Mesendoderm (in vitro differentiated cells): Measurements from ENCODE around the gene GIT1.

Source experiments
- DNase-seq: peaks from one replicate; pipeline ENCODE4 v3.0.0; 2013
- H2AK5ac ChIP-seq: 2 replicates; pipeline ENCODE4 v1.6.1; 2013; ENCODE audit warnings: low read length, inconsistent platforms
- H2BK120ac ChIP-seq: 2 replicates; pipeline ENCODE4 v1.6.1; 2013; ENCODE audit warnings: low read depth, mild to moderate bottlenecking, low read length, moderate library complexity, mixed read lengths
- H2BK15ac ChIP-seq: replicated peaks from 2 replicates; pipeline ENCODE4 v1.6.1; 2013; ENCODE audit warnings: low read depth, mild to moderate bottlenecking, moderate library complexity
- H2BK5ac ChIP-seq: 2 replicates; pipeline ENCODE4 v1.6.1; 2013; ENCODE audit warnings: low read length, inconsistent platforms
- H3K18ac ChIP-seq: 2 replicates; pipeline ENCODE4 v1.6.1; 2013; ENCODE audit warnings: mild to moderate bottlenecking, low read length, mixed read lengths
- H3K23ac ChIP-seq: one replicate; pipeline ENCODE4 v1.6.1; 2013; ENCODE audit warnings: low read length
- H3K27ac ChIP-seq: 2 replicates; pipeline ENCODE4 v1.5.1; 2013; ENCODE audit warnings: low read depth, mild to moderate bottlenecking, inconsistent platforms, low read length, moderate library complexity
- H3K27me3 ChIP-seq: 2 replicates; pipeline ENCODE4 v1.6.1; 2013; ENCODE audit warnings: low read length, control low read depth, mild to moderate bottlenecking, inconsistent platforms; ENCODE audit not compliant: insufficient read depth, poor library complexity
- H3K36me3 ChIP-seq: 2 replicates; pipeline ENCODE4 v1.6.1; 2013; ENCODE audit warnings: low read length, inconsistent platforms; ENCODE audit not compliant: control insufficient read depth, insufficient read depth
- H3K4ac ChIP-seq: one replicate; pipeline ENCODE4 v1.6.1; 2013; ENCODE audit warnings: low read depth, mild to moderate bottlenecking, low read length, moderate library complexity
- H3K4me1 ChIP-seq: 2 replicates; pipeline ENCODE4 v1.6.1; 2013; ENCODE audit warnings: low read depth, low read length, inconsistent platforms; ENCODE audit not compliant: control insufficient read depth
- H3K4me2 ChIP-seq: 2 replicates; pipeline ENCODE4 v1.6.1; 2013; ENCODE audit warnings: low read length
- H3K4me3 ChIP-seq: 2 replicates; pipeline ENCODE4 v1.5.1; 2013; ENCODE audit warnings: mild to moderate bottlenecking, low read length
- H3K56ac ChIP-seq: one replicate; pipeline ENCODE4 v1.6.1; 2013; ENCODE audit warnings: low read length
- H3K79me1 ChIP-seq: 2 replicates; pipeline ENCODE4 v1.6.1; 2013; ENCODE audit warnings: low read length, inconsistent platforms
- H3K79me2 ChIP-seq: 2 replicates; pipeline ENCODE4 v1.6.1; 2013; ENCODE audit warnings: mild to moderate bottlenecking, low read length; ENCODE audit not compliant: control insufficient read depth, insufficient read depth
- H3K9ac ChIP-seq: 2 replicates; pipeline ENCODE4 v1.6.1; 2013; ENCODE audit warnings: low read length, inconsistent platforms
- H4K5ac ChIP-seq: one replicate; pipeline ENCODE4 v1.6.1; 2013; ENCODE audit warnings: low read length
- H4K8ac ChIP-seq: one replicate; pipeline ENCODE4 v1.6.1; 2013; ENCODE audit warnings: low read depth, mild to moderate bottlenecking, control low read depth, low read length, moderate library complexity
- WGBS: extraction: QIAGEN DNeasy Blood & Tissue Kit; methylation state at CpG from one replicate; pipeline ENCODE4 v1.1.7; 2013; ENCODE audit warnings: low lambda C conversion rate, missing lambda C conversion rate; ENCODE audit not compliant: insufficient coverage; ENCODE audit errors: extremely low coverage; 5-methylcytosine and 5-hydroxymethylcytosine counted together

The GIT1 gene

DNA sequence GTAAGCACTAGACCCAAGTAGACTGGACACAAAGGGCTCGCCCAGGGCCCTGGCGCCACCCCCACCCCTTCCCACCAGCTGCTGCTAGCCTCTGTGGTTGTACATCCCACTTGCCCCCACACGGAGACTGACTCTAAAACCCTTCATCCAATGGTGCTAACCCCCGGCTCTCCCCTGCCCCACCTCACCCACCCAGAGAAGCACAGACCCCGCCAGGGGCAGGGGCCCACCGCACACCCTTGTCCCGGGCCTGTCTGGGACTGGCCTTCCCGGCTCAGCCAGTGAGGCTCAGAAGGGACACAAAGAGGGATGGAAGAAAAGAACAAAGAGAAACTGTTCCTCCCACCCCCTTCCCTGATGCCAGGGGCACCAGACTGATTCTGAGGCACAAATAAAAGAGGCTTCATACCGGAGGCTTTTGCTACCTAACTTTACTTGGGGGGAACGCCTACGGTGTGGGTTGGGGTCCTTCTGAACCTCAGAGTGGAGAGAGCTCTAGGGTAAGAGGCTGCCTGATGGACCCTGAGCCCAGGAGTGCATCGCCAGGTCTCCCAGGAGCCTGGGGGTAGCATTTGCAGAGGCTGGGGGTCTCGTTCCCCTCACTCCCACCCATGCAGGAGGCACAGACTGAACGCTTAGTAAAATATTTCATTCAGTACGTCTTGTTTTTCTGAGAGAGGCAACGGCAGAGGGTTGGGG is 25.1 kb upstream of the GIT1 start:
- peaks cover 8% of the 10 kb centered on the region for H3K27me3 ChIP-seq
- H3K27ac ChIP-seq, result no peak overlapping the region
- H2AK5ac ChIP-seq, result no peak overlapping the region
- no peak overlapping the region for H3K56ac ChIP-seq
- no peak overlapping the region for H3K18ac ChIP-seq
- H3K4me3 ChIP-seq, result no peak overlapping the region
- no peak overlapping the region for H3K9ac ChIP-seq
- no peak overlapping the region for H2BK5ac ChIP-seq
- H4K5ac ChIP-seq, result no peak overlapping the region
- H3K4me2 ChIP-seq, result no peak overlapping the region
- H3K4me1 ChIP-seq, result no peaks in the 10 kb centered on the region
- no peak for DNase-seq
- no peak overlapping the region for H3K23ac ChIP-seq
- no peak overlapping the region for H3K4ac ChIP-seq
- no peaks in the 10 kb centered on the region for H3K79me2 ChIP-seq
- H3K79me1 ChIP-seq, result no peaks in the 10 kb centered on the region
- H3K36me3 ChIP-seq, result no peaks in the 10 kb centered on the region
- no peak overlapping the region for H4K8ac ChIP-seq
- H2BK15ac ChIP-seq, result no peak overlapping the region
- WGBS, result no CpG with 5 or more reads among the region's 16 CpGs
- H2BK120ac ChIP-seq, result no peak overlapping the region

DNA sequence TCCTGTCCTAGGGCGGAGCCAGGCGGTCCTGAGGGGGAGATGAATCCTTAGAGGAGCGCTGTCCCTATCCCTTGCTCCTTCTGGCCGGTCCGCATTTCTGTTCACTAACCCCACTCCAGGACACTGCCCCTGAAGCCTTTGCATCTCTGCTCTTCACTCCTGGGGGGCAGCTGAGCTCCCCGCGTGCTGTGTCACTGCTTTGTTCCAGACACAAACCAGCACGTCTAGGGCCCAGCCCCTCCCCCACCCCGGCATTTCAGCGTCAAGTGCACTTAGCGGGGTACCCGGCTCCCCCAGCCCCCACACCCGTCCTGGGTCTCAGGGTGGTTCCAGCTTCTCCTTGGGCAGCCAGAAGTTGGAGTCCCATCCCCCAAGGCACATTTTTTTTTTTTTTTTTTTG is 24.4 kb upstream of the GIT1 start:
- no peak overlapping the region for H3K18ac ChIP-seq
- H3K4ac ChIP-seq, result no peak overlapping the region
- H2AK5ac ChIP-seq, result no peak overlapping the region
- H2BK120ac ChIP-seq, result no peak overlapping the region
- peaks cover 8% of the 10 kb centered on the region for H3K27me3 ChIP-seq
- no peaks in the 10 kb centered on the region for H3K79me1 ChIP-seq
- H3K36me3 ChIP-seq, result no peaks in the 10 kb centered on the region
- no peak overlapping the region for H4K8ac ChIP-seq
- H2BK5ac ChIP-seq, result no peak overlapping the region
- no peak overlapping the region for H3K27ac ChIP-seq
- DNase-seq, result no peak
- H3K9ac ChIP-seq, result peak overlapping the region; percentile 19
- peak overlapping the region; percentile 8 for H3K4me2 ChIP-seq
- no peaks in the 10 kb centered on the region for H3K4me1 ChIP-seq
- H3K56ac ChIP-seq, result peak overlapping the region; percentile 47
- no peak overlapping the region for H3K4me3 ChIP-seq
- WGBS, result no CpG with 5 or more reads among the region's 13 CpGs
- no peak overlapping the region for H3K23ac ChIP-seq
- H3K79me2 ChIP-seq, result no peaks in the 10 kb centered on the region
- no peak overlapping the region for H2BK15ac ChIP-seq
- no peak overlapping the region for H4K5ac ChIP-seq

DNA sequence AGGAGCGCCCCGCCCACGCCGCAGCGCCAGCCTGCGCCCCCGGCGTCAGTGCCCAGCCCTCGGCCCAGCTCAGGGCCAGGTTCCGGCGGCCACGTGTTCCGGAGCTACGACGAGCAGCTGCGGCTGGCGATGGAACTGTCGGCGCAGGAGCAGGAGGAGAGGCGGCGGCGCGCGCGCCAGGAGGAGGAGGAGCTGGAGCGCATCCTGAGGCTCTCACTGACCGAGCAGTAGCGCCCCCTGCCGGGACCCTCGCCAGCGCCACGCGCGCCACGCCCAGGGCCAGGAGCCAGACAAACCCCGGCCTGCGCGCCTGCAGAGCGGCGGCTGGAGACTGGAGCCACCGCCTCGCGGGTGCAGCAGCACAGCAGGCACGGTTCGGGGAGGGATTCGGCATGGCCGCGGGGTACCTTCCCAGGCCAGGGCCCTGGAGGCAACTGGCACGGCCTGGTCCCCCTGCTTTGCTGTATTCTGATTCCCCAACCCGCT is 23.9 kb upstream of the GIT1 start:
- whole genome bisulfite sequencing, result no CpG with 5 or more reads among the region's 50 CpGs
- Histone ChIP-seq H4K8ac (no peak overlapping the region), H3K4me2 (peak overlapping the region; percentile 8), H4K5ac (no peak overlapping the region), H3K9ac (peak overlapping the region; percentile 19), H2BK15ac (no peak overlapping the region), H2BK5ac (no peak overlapping the region), H3K4me1 (no peaks in the 10 kb centered on the region), H3K4me3 (no peak overlapping the region), H3K79me1 (no peaks in the 10 kb centered on the region), H3K36me3 (no peaks in the 10 kb centered on the region), H3K4ac (no peak overlapping the region), H3K18ac (no peak overlapping the region), H3K27me3 (peaks cover 8% of the 10 kb centered on the region), H2BK120ac (no peak overlapping the region), H3K56ac (peak overlapping the region; percentile 66), H3K23ac (no peak overlapping the region), H2AK5ac (no peak overlapping the region), H3K79me2 (no peaks in the 10 kb centered on the region), H3K27ac (no peak overlapping the region)
- DNase-seq, result peak; percentile 96

DNA sequence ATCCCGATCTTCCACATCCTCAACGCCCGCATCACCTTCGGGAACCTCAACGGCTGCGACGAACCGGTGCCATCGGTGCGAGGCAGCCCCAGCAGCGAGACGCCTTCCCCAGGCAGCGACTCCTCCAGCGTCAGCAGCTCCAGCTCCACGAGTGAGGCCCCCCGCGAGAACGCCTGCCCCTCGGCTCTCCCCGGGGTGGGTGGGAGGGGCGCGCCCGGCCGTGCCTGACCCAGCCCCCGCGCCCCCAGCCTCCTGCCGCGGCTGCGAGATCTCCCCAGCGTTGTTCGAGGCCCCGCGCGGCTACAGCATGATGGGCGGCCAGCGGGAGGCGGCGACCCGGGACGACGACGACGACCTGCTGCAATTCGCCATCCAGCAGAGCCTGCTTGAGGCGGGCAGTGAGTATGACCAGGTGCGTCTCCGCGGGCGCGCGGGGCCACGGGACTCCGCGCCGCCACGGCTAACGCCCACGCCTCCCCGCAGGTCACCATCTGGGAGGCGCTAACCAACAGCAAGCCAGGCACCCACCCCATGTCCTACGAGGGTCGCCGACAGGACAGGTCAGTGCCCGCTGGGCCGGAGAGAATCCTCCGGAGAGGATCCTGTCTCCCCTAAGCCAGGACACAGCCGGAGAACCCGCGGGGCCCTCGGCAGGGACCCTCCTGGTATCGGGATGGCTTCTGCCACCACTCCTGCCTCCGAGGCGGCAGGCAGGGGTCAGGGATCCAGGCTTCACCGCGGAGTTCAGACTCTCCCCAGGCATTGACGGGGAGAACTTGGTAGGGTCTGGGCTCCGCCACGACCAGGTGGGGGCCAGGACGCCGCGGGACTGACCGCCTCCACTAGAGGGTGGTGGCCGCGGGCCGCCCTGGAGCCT is 23.2 kb upstream of the GIT1 start:
- H2BK15ac ChIP-seq, result no peak overlapping the region
- H2BK5ac ChIP-seq, result no peak overlapping the region
- H4K8ac ChIP-seq, result no peak overlapping the region
- no peak overlapping the region for H3K9ac ChIP-seq
- H3K4me1 ChIP-seq, result no peaks in the 10 kb centered on the region
- H3K18ac ChIP-seq, result no peak overlapping the region
- no peak for DNase-seq
- no peaks in the 10 kb centered on the region for H3K79me2 ChIP-seq
- no peak overlapping the region for H3K4me3 ChIP-seq
- no peaks in the 10 kb centered on the region for H3K36me3 ChIP-seq
- H4K5ac ChIP-seq, result no peak overlapping the region
- peaks cover 8% of the 10 kb centered on the region for H3K27me3 ChIP-seq
- no peak overlapping the region for H2BK120ac ChIP-seq
- no peak overlapping the region for H2AK5ac ChIP-seq
- no peak overlapping the region for H3K27ac ChIP-seq
- no peak overlapping the region for H3K4ac ChIP-seq
- no CpG with 5 or more reads among the region's 85 CpGs for WGBS
- no peak overlapping the region for H3K4me2 ChIP-seq
- H3K56ac ChIP-seq, result peak overlapping the region; percentile 66
- H3K23ac ChIP-seq, result no peak overlapping the region
- no peaks in the 10 kb centered on the region for H3K79me1 ChIP-seq

DNA sequence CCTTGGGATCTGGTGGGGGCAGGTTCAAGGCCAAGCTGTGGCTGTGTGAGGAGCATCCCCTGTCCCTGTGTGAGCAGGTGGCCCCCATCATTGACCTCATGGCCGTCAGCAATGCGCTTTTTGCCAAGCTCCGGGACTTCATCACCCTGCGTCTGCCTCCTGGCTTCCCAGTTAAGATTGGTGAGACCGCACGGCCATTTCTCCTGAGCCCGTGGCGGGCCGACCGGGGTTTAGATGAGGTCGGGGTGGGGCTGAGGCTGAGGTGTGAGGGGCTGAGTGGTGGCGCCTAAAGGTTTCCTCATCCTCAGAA is 22.6 kb upstream of the GIT1 start:
- Histone ChIP-seq H3K23ac (no peak overlapping the region), H3K9ac (no peak overlapping the region), H3K79me2 (no peaks in the 10 kb centered on the region), H3K4me3 (no peak overlapping the region), H3K36me3 (no peaks in the 10 kb centered on the region), H3K4ac (no peak overlapping the region), H3K4me1 (no peaks in the 10 kb centered on the region), H2BK5ac (no peak overlapping the region), H2BK120ac (no peak overlapping the region), H4K5ac (no peak overlapping the region), H3K27me3 (peaks cover 8% of the 10 kb centered on the region), H2BK15ac (no peak overlapping the region), H3K79me1 (no peaks in the 10 kb centered on the region), H2AK5ac (no peak overlapping the region), H3K4me2 (no peak overlapping the region), H3K27ac (no peak overlapping the region), H4K8ac (no peak overlapping the region), H3K56ac (no peak overlapping the region), H3K18ac (no peak overlapping the region)
- DNase-seq, result no peak
- no CpG with 5 or more reads among the region's 12 CpGs for WGBS
